A549 (cell line): ENCODE data around the gene PLCD3. TPM values are rescaled to one million over a fixed set of nuclear protein-coding genes. Genes with fewer than 3 reads are reported as not detected.

Experiments used
- ATAC-seq, 2 experiments: fragments of 200-7000 bp in 1 of 2; fragments of >200 bp in 1 of 2; cut with Nextera tagmentation in 1 of 2; cut with Tn5 transposase in 1 of 2; 3 replicates each; pipeline versions ENCODE4 v1.8.0 to v1.9.1; 2018 to 2020; ENCODE audit warnings: mild to moderate bottlenecking in 1 of 2, moderate library complexity in 1 of 2
- CTCF ChIA-PET: fragments of 300-600 bp; sonication (Branson Sonifier 250); formaldehyde crosslinking; extraction: SDS; loops from one replicate; lab custom pipeline; 2021; ENCODE audit warnings: antibody characterized with exemption, inconsistent platforms; lab: Yijun Ruan, JAX
- POLR2A ChIA-PET: fragments of 350-600 bp; formaldehyde crosslinking; extraction: SDS; loops from one replicate; lab custom pipeline; 2021; ENCODE audit warnings: antibody characterized with exemption, inconsistent platforms; lab: Yijun Ruan, JAX
- DNase-seq, 2 experiments: peaks; one replicate each; pipeline versions ENCODE4 v3.0.0 to v3.0.0-alpha.2; 2011 to 2016; ENCODE audit warnings: low read depth in 1 of 2, low spot score in 1 of 2
- FAIRE-seq: peaks from 2 replicates; lab custom pipeline; 2011; peaks lifted over from hg19 to GRCh38; lab: Jason Lieb, UNC
- H3K27ac ChIP-seq, 2 experiments: fragments of >200 bp; sonication (Bioruptor Twin); formaldehyde crosslinking; 3 replicates each; pipeline ENCODE4 v1.5.1; 2016 to 2017
- H3K4me1 ChIP-seq: fragments of >200 bp; sonication (Bioruptor Twin); formaldehyde crosslinking; 3 replicates; pipeline ENCODE4 v1.6.1; 2016
- H3K4me2 ChIP-seq: fragments of >200 bp; sonication (Bioruptor Twin); formaldehyde crosslinking; 3 replicates; pipeline ENCODE4 v1.6.1; 2016
- H3K4me3 ChIP-seq: fragments of >200 bp; sonication (Bioruptor Twin); formaldehyde crosslinking; 3 replicates; pipeline ENCODE4 v1.5.1; 2016
- H3K9me3 ChIP-seq: fragments of >200 bp; sonication (Bioruptor Twin); formaldehyde crosslinking; 3 replicates; pipeline ENCODE4 v1.6.1; 2016
- BCL3 ChIP-seq: fragments of >200 bp; sonication (Bioruptor Twin); formaldehyde crosslinking; IDR thresholded peaks from 3 replicates; pipeline ENCODE4 v1.6.1; 2016
- BHLHE40 ChIP-seq: IDR thresholded peaks from 2 replicates; pipeline ENCODE4 v1.6.1; 2012; ENCODE audit warnings: low read depth, low read length, inconsistent platforms
- CHD2 ChIP-seq: fragments of 150-350 bp; IDR thresholded peaks from 2 replicates; pipeline ENCODE4 v1.6.1; 2014; ENCODE audit warnings: low read length; ENCODE audit not compliant: partially characterized antibody
- ELK1 ChIP-seq: fragments of 150-350 bp; IDR thresholded peaks from 2 replicates; pipeline ENCODE4 v1.6.1; 2014; ENCODE audit warnings: low read depth, mild to moderate bottlenecking, low read length
- FOSB ChIP-seq: fragments of 250-450 bp; sonication (Bioruptor Pico); IDR thresholded peaks from 2 replicates; pipeline ENCODE4 v1.5.0; 2020; ENCODE audit warnings: mild to moderate bottlenecking, moderate library complexity
- GATA3 ChIP-seq: IDR thresholded peaks from 2 replicates; pipeline ENCODE4 v1.6.1; 2012; ENCODE audit warnings: borderline replicate concordance
- HOXB13 ChIP-seq: fragments of 250-450 bp; sonication (Bioruptor Pico); IDR thresholded peaks from 2 replicates; pipeline ENCODE4 v1.5.0; 2020; ENCODE audit warnings: low read depth, mild to moderate bottlenecking, moderate library complexity
- PBX3 ChIP-seq: IDR thresholded peaks from 2 replicates; pipeline ENCODE4 v1.6.1; 2012
- POLR2AphosphoS2 ChIP-seq: conservative IDR thresholded peaks from 2 replicates; pipeline ENCODE4 v1.6.1; 2012; ENCODE audit warnings: low read length, improper control_type of control experiment, inconsistent platforms
- RAD21 ChIP-seq, 2 experiments: fragments of >200 bp in 1 of 2; sonication (Bioruptor Twin) in 1 of 2; formaldehyde crosslinking in 1 of 2; IDR thresholded peaks in 1 of 2; conservative IDR thresholded peaks in 1 of 2; 2 replicates in 1 of 2; 3 replicates in 1 of 2; pipeline ENCODE4 v1.6.1; 2012 to 2018; ENCODE audit warnings: inconsistent platforms in 1 of 2
- RARB ChIP-seq: fragments of 250-450 bp; sonication (Bioruptor Pico); IDR thresholded peaks from 2 replicates; pipeline ENCODE4 v1.8.0; 2021; ENCODE audit warnings: mild to moderate bottlenecking, moderate library complexity
- SMC3 ChIP-seq: fragments of >200 bp; sonication (Bioruptor Twin); formaldehyde crosslinking; IDR thresholded peaks from 3 replicates; pipeline ENCODE4 v1.6.1; 2018; ENCODE audit warnings: inconsistent platforms
- ZC3H11A ChIP-seq: fragments of 450-650 bp; IDR thresholded peaks from 2 replicates; pipeline ENCODE4 v1.6.1; 2014; ENCODE audit warnings: antibody characterized with exemption, mild to moderate bottlenecking
- ZFP36 ChIP-seq: fragments of 450-650 bp; IDR thresholded peaks from 2 replicates; pipeline ENCODE4 v1.6.1; 2014; ENCODE audit warnings: borderline replicate concordance; ENCODE audit not compliant: partially characterized antibody
- ZNF302 ChIP-seq: fragments of 250-450 bp; sonication (Bioruptor Pico); IDR thresholded peaks from 2 replicates; pipeline ENCODE4 v1.9.0; 2021; ENCODE audit warnings: inconsistent platforms, mild to moderate bottlenecking, moderate library complexity
- WGBS: methylation state at CpG from one replicate; pipeline ENCODE4 v1.1.6; 2017; ENCODE audit errors: missing lambda C conversion rate; 5-methylcytosine and 5-hydroxymethylcytosine counted together
- polyA plus RNA-seq, 4 experiments: library from polyadenylated mRNA; depleted of rRNA in 3 of 4; stranded (reverse); fragments of >200 nt; fragmentation: RNase III in 1 of 4; extraction: RNeasy Plus Mini Kit Qiagen cat#74134 plus additional on column Dnase treatment in 1 of 4; gene quantifications; 2 replicates in 3 of 4; 3 replicates in 1 of 4; pipeline ENCODE4 v1.2.3, GENCODE V29; 2011 to 2017
- TF ChIP-seq, protein P1 (sequence below): fragments of 200-600 bp; sonication (generic); IDR thresholded peaks from 2 replicates; pipeline ENCODE4 v1.6.1; 2016; ENCODE audit warnings: antibody characterized with exemption, mild to moderate bottlenecking, moderate library complexity

Gene PLCD3
- polyA plus RNA-seq, 2 of the 4 experiments (the other 2 are of a cell fraction): 56.6 to 105 TPM

GRCh38 chr17:45088741-45089140 lies 43.6 kb downstream of the PLCD3 start:
- ATAC-seq: no peak
- no peaks in the 10 kb centered on the region for H3K9me3 ChIP-seq
- TF ChIP-seq SMC3: no peak
- WGBS: 97% methylated on average over 3 of the region's 3 CpGs
- H3K4me3 ChIP-seq: no peak overlapping the region
- FAIRE-seq: peak; percentile 23
- ChIA-PET POLR2A (interaction anchor here (0.6 kb wide), 1 partner anchor 33 kb away, joined by 3 read pairs; no protein-coding TSS in a partner anchor), CTCF (interaction anchor here (0.6 to 30.6 kb wide), 7 partner anchors 9 to 109 kb away, joined by 4 to 742 read pairs (median 9); partner anchors contain the start of genes ACBD4 and PLCD3)
- H3K27ac ChIP-seq: no peak overlapping the region
- H3K4me2 ChIP-seq: no peak overlapping the region
- peaks cover 38% of the 10 kb centered on the region for H3K4me1 ChIP-seq
- DNase-seq: no peak

DNA sequence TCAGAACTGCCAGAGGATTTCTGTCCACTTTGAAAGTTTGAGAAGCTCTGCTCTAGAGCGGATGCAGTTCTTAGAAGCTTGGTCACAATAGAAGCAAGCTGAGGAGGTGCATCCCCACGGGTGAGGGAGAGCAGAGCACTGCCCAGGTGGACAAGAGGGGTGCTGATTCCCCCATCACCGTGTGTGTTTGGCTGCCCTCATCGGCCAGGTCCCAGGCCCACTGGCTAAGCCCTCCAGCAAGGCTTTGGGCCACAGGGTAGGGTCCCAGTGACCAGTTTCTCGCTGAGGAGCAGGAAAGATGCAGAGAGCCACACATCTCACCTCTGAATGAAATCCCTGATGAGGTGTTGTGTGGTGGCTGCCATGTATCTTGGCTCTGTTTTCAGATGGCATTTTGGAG lies 44.3 kb downstream of the PLCD3 start:
- POLR2A ChIA-PET: interaction anchor here (0.5 to 2.0 kb wide), 4 partner anchors 22 to 37 kb away, joined by 3 to 6 read pairs (median 4); partner anchors contain the start of gene NMT1
- H3K4me3 ChIP-seq: no peak overlapping the region
- no peak for TF ChIP-seq ZNF302
- TF ChIP-seq POLR2AphosphoS2: no peak
- TF ChIP-seq FOSB (CRISPR knock-in tag): no peak
- TF ChIP-seq ZFP36: no peak
- TF ChIP-seq, protein P1, sequence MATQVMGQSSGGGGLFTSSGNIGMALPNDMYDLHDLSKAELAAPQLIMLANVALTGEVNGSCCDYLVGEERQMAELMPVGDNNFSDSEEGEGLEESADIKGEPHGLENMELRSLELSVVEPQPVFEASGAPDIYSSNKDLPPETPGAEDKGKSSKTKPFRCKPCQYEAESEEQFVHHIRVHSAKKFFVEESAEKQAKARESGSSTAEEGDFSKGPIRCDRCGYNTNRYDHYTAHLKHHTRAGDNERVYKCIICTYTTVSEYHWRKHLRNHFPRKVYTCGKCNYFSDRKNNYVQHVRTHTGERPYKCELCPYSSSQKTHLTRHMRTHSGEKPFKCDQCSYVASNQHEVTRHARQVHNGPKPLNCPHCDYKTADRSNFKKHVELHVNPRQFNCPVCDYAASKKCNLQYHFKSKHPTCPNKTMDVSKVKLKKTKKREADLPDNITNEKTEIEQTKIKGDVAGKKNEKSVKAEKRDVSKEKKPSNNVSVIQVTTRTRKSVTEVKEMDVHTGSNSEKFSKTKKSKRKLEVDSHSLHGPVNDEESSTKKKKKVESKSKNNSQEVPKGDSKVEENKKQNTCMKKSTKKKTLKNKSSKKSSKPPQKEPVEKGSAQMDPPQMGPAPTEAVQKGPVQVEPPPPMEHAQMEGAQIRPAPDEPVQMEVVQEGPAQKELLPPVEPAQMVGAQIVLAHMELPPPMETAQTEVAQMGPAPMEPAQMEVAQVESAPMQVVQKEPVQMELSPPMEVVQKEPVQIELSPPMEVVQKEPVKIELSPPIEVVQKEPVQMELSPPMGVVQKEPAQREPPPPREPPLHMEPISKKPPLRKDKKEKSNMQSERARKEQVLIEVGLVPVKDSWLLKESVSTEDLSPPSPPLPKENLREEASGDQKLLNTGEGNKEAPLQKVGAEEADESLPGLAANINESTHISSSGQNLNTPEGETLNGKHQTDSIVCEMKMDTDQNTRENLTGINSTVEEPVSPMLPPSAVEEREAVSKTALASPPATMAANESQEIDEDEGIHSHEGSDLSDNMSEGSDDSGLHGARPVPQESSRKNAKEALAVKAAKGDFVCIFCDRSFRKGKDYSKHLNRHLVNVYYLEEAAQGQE: no peak
- no peak for TF ChIP-seq ELK1
- TF ChIP-seq ZC3H11A: no peak
- no peak for TF ChIP-seq RAD21 (conservative IDR thresholded peaks at IDR 0.05 in 1 of 2, IDR thresholded peaks at IDR 0.05 in 1 of 2)
- TF ChIP-seq BCL3: no peak
- no peak for TF ChIP-seq BHLHE40
- TF ChIP-seq GATA3: no peak
- no peak for TF ChIP-seq PBX3
- no peak for TF ChIP-seq HOXB13
- TF ChIP-seq RARB (CRISPR knock-in tag): no peak
- TF ChIP-seq CHD2: no peak
- no peaks in the 10 kb centered on the region for H3K9me3 ChIP-seq
- no peak overlapping the region for H3K4me2 ChIP-seq
- CTCF ChIA-PET: interaction anchor here (0.5 to 30.6 kb wide), 5 partner anchors 10 to 112 kb away, joined by 3 to 742 read pairs (median 11); partner anchors contain the start of genes ACBD4 and PLCD3
- 83% methylated on average over 5 of the region's 5 CpGs for WGBS
- no peak for FAIRE-seq
- no peak for DNase-seq
- H3K4me1 ChIP-seq: peaks cover 31% of the 10 kb centered on the region
- no peak overlapping the region for H3K27ac ChIP-seq
- ATAC-seq: no peak
